OCI-LY3 (cell line): ENCODE measurements around the gene SLC2A14.
"Not testable (repeated sequence)": the region's sequence is repeated elsewhere in the genome, so short reads cannot be mapped to it uniquely, and the experiment has no call there.

Experiments
- EZH2phosphoT487 ChIP-seq: fragments of 200-600 bp; shearing (Covaris generic); IDR thresholded peaks from 2 replicates; pipeline ENCODE4 v1.6.1; 2018; ENCODE audit warnings: antibody characterized with exemption, mixed run types, low read depth
- TF ChIP-seq, protein P1 (sequence below): fragments of 200-600, 300-600 bp; sonication (generic); IDR thresholded peaks from 2 replicates; pipeline ENCODE4 v1.5.1; 2014; ENCODE audit warnings: antibody characterized with exemption, low read length, low read depth

DNA sequence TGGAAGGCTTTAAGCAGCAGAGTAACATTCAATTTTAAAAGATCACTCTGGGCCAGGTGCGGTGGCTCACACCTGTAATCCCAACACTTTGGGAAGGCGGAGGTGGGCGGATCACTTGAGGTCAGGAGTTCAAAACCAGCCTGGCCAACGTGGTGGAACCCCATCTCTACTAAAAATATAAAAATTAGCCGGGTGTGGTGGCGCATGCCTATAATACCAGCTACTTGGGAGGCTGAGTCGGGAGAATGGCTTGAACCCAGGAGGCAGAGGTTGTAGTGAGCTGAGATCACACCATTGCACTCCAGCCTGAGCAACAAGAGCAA is 45.5 kb upstream of the SLC2A14 start:
- not testable (repeated sequence) for TF ChIP-seq EZH2phosphoT487
- TF ChIP-seq, protein P1, sequence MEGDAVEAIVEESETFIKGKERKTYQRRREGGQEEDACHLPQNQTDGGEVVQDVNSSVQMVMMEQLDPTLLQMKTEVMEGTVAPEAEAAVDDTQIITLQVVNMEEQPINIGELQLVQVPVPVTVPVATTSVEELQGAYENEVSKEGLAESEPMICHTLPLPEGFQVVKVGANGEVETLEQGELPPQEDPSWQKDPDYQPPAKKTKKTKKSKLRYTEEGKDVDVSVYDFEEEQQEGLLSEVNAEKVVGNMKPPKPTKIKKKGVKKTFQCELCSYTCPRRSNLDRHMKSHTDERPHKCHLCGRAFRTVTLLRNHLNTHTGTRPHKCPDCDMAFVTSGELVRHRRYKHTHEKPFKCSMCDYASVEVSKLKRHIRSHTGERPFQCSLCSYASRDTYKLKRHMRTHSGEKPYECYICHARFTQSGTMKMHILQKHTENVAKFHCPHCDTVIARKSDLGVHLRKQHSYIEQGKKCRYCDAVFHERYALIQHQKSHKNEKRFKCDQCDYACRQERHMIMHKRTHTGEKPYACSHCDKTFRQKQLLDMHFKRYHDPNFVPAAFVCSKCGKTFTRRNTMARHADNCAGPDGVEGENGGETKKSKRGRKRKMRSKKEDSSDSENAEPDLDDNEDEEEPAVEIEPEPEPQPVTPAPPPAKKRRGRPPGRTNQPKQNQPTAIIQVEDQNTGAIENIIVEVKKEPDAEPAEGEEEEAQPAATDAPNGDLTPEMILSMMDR = not testable (repeated sequence)
